ENCODE data around the gene CCDC134.

The CCDC134 gene

DNA sequence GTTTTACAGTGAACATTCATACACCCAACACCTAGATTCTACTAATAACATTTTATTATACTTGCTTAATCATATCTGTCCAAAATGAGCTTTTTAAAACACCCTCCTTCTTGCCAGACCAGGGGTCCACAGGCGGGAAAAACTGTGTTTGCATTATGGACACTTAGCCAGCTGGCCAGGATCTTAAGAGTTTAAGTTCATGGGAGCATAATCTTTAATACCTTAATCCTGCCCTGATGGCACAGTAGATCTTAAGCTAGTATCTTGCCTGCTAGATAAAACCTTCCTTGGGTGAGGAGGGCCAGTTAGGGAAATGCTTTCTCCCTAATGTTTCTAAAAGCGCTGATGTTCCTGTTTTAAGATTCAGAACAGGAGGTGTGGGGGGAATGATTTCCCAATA lies 13.1 kb upstream of the CCDC134 start:
- DNase-seq, result no peak

DNA sequence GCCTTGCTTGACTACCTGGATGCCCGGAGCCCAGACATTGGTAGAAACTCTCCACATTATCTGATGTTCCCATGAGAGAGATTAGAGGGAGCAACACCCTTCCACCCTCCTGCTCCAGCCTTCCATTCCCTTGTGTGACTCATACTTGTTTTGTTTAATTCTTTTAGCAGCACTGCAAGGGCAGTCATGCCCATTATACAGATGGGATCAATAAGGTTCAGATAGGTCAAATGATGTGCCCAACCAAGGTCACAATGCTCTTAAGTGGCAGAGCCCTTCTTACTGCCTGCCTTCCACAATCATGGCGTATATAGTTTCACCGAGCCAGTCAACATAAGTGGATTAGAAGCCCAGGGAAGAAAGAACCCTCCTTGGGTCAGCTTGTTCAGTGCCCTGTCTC lies 6.6 kb upstream of the CCDC134 start:
- DNase-seq, result no peak

DNA sequence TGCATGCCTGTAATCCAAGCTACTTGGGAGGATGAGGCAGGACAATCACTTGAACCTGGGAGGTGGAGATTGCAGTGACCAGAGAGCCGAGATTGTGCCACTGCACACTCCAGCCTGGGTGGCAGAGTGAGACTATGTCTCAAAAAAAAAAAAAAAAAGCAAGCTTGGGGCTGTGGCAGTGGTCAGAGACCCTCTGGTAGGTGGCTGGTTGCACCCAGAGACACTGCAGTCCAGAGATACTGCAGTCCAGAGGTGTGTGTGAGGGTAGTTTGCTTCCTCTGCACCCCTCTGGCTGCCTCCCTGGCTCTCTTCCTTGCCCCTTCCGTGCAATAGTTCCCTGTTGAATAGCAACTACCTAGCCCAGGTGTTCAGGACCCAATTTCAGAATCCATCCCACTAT lies 1.7 kb upstream of the CCDC134 start:
- DNase-seq, result no peak

DNA sequence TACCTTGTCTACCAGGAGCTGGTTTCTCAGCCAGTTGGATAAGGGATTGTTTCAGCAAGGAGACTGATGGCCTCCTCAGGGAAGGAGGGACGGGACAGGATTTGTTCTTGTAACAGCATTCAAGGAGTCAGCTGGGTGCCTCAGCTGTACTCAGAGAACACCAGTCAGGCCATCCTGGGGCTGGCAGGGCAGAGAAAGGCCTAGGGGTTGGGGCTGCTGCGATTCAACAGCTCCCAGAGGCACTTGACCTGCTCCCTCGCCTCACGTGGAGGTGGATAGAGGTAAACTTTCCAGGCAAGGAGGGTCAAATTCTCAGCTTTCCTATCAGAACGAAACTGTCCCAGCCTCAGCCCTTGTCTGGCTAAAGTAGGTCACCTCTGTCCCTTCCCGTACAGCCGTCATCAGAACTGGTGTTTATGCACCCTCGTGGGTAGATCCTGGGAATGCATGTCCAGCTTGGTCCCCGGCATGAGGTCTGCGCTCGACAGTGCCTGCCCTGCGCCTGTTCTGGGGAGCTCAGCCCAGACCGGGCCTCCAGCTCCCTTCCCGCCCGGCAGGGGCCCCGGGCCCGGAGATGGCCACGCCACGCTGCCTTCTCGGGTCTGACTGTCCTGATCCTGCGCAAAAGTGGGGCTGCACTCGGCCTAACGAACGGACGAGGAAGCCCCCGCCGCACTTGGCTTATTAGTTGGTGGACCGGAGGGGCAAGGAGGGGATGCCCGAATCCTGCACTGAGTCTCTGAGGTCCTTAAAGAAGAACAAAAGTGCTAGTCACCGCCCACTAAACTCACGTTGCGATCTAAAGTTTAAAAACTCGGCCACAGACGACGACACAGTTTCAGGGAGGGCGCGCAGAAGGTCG lies 762 bp upstream of the CCDC134 start:
- DNase-seq, result no peak

DNA sequence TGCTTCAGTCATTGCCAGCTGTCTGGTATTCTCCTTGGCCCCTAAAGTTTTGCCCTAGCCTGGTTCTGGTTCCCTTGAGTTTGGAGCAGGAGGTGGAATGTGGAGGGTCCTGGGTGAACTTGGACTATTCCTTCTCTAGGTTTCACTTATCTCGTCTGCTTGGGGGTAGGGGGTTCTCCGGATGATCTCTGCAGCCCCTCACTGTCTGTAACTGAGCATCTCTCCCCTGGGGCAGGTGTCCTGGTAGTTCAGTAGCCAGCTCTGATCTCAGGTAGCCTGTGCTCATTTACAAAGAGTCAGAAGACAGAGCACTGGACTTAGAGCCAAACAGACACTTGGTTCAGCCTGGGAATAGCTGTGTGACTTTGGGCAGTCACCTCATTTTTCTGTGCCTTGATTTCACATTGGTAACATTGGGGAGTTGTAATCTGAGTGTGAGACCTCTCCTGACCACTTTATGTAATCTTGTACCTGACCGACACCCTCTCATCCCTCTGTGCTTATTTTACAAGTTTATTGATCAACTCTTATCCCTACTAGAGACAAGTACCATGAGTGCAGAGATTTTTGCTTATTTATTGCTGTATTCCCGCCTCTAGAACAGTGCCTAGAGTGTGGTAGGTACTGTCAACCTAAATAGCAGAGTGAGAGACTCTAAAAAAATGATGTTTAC lies 804 bp downstream of the CCDC134 start:
- DNase-seq, result no peak

DNA sequence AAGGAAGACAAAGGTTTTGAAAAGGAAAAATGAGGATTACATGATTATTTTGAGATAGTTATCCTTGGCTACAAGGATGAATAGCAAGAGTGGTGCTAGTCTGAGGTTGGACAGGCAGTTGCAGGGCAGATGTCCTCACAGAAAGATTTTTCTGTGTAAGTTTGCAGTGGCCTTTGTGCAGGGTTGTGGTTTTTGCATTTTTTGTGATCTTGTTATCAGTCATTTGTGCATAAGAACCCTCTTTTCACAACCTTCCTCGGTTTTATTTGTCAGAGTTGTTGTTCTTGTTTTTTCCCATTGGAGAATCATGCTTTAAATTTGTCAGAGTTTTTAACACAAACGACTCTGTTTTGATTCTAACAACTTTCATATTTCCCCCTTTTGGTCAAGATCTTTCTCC lies 1.4 kb downstream of the CCDC134 start:
- no peak for DNase-seq

DNA sequence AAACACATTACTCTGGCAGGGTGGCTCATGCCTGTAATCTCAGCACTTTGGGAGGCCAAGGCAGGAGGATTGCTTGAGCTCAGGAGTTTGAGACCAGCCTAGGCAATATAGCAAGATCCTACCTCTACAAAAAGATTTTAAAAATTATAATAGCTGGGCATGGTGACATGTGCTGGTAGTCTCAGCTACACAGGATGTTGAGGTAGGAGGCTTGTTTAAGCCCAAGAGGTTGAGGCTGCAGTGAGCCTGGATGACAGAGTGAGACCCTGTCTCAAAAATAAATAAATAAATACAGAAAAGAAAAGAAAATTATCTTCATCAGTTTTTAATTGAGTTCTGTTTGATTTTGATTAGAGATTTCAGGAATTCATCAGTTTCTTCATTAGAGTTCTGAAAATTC lies 5.2 kb downstream of the CCDC134 start:
- no peak for DNase-seq

DNA sequence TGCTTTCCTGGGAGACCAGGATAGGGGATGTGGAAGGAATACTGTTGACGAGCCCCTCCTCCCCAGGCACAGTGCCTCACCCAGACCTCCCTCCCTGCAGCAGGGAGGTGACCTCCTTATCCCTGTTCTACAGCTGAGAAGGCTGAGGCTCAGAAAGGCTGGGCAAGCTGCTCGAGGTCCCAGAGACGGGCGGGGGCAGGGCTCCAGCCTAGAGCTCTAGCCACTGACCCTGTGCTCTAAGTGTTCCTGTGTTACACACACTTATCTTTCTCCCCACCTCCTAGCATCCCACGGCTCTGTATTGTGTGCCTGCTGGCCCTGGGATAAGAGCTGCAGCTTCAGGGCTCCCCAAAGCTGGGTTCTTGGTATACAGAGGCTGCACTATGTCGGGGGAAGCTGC lies 7.9 kb downstream of the CCDC134 start:
- DNase-seq, result no peak

DNA sequence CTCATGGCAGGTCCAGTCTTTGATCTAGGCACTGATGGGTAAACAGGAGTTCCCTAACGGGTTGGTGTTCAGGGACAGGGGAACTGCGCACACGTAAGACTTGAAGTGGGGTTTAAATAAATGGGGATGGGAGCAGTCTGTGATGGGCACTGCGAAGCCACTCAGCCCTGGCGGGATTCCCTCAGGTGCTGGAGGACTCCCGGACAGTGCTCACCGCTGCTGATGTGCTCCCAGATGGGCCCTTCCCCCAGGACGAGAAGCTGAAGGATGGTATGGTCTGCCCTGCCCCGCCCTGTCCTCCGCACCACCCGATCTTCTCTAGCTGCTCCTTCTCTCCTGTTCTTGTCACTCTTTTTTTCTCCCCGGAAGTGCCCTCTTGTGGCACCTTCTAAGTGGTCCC lies 9.5 kb downstream of the CCDC134 start:
- no peak for DNase-seq

DNA sequence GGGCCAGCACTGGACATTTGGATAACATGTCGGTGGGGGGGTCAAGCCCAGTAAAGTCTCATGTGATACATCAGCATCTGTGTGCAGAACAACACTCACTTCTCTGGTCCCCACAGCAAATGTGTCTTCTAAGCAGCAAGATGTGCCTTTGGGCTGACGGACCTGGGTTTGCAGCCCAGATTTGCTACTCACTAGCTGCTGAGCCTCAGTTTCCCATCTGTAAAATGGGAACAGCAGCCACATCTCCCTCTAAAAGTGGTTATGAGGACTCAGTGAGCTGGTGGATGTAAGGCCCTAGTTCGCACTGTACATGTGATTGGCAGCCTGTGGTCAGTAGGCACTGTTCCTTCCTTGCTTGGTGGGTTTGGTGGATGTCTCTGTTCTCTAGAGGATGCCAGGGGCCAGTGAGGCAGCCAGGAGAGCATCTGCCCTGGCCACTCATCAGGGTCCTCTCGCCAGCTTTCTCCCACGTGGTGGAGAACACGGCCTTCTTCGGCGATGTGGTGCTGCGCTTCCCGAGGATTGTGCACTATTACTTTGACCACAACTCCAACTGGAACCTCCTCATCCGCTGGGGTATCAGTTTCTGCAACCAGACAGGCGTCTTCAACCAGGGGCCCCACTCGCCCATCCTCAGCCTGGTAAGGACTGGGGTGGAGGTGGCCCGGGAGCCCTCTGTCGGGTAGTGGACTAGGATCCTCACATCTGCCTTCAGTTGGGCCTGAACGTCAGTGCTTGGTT lies 12.5 kb downstream of the CCDC134 start:
- no peak for DNase-seq

DNA sequence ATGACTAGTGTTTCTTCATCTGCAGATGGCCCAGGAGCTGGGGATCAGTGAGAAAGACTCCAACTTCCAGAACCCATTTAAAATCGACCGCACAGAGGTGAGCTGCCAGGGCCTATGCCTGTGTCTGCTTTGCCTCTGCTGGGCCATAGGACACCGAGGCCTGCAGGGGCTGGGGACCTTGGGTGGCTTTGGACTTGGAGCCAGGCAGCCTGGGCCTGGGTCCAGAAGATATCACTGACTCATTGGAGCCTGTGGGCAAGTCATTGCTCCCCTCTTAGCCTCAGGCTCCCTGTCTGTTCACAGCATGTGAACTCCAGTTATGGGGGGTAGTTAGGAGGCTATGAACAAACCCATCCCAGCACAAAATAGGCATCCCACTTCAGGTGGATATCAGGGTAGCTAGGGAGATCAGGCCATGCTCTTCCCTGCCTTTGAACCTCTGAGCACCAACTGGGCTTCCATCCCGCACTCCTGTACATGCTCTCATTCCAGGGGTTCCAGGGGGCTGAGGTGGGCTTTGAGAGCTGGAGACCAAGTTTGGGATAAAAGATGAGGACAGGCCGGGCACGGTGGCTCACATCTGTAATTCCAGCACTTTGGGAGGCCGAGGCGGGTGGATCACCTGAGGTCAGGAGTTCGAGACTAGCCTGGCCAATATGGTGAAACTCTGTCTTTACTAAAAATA lies 13.4 kb downstream of the CCDC134 start:
- DNase-seq, result no peak

DNA sequence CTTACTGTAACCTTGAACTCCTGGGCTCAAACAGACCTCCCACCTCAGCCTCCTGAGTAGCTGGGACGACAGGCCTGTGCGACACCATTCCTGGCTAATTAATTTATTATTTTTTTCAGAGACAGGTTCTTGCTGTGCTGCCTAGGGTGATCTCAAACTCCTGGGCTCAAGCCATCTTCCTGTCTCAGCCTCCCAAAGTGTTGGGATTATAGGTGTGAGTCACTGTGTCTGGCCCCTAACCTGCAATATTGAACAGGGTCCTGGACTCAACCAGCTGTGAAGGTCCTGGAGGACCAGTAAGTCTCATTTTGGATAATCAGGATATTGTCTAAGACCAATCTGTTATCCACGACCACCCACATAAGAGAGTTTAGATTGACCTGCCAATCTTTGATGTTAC lies 15.2 kb downstream of the CCDC134 start:
- no peak for DNase-seq

DNA sequence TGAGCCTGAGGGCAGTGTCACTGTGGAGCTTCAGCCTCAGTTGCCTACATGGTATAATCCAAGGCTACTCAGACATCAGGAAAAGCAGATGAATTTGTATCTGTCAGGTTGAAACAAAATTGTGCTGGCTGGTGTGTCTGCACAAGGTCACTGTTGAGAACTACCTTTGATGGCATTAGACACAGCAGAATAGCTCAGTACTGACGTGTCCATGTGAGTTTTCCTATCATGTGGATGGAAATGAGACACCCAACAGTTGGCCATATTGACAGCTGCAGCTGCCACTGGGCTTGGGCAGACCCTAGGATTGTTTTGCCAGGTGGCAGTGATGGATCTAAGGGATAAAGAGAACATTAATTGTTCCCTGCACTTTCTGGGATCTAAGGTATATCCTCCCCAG lies 15.8 kb downstream of the CCDC134 start:
- no peak for DNase-seq

DNA sequence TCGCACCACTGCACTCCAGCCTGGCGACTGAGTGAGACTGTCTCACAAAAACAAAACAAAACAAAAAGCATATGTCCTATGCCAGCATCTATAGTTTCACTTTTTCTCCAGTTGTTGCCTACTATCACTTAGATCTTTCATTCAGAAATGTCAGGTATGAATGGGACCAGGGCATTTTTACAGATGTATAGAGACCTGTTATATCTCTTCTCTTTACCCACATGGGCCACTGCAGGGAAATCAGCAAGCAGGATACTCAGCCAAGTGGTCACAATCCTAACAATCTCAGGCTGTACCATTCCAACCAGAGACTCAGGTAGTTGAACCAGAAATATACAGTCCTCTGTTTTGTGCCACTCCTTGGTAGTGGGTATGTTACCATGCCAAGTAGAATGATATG lies 16.4 kb downstream of the CCDC134 start:
- no peak for DNase-seq

DNA sequence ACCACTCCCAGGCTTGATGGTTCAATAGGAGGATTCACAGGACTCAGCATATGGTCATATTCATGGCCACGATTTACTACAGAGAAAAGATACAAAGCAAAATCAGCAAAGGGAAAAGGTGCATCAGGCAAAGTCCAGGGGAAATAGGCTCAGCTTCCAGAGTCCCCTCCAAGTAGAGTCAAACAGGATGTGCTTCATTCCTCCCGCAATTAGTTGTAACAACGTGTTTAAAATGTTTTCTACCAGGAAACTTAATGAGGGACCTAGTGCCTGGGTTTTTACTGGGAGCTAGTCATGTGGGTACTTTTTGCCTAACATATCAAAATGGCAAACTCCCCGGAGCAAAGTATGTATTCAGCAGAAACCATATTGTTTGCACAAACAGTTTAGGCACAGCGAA lies 17.5 kb downstream of the CCDC134 start:
- DNase-seq, result no peak

DNA sequence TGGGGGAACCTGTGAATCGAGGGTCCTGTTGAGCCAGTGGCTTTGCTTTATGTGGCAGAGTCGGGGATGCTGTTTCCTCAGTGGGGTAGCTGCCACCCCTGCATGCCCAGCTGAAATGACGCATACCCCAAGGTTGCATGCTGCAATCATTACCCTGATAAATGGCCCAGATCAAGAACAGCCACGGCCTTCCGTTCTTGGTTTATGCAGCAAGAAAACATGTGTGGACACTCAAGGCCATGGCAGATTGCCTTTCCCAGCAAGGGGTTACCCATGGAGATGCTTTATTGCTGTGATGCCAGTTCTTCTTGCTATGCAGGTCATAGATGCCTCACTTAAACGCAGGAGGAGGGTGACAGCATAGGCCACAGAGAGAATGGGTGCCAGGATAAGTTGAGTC lies 18.1 kb downstream of the CCDC134 start:
- DNase-seq, result no peak

DNA sequence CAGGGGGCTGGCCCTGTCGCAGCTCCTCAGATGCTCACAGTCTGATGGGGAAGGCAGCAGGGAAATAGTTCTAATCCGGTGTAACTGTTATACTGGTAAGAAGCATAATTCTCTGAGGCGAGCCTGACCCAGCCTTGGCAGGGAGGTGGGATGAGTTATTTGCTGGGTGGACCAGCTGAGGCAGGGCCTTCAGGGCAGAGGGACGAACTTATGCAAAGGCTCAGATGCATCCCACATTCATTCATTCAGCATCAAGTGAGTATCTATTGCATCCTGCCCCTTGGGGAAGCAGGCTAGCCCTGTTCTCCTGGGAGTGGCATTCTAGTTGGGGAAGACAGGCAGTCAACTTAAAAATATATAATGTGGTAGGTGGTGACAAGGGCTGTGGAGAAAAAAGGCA lies 18.8 kb downstream of the CCDC134 start:
- DNase-seq, result no peak

DNA sequence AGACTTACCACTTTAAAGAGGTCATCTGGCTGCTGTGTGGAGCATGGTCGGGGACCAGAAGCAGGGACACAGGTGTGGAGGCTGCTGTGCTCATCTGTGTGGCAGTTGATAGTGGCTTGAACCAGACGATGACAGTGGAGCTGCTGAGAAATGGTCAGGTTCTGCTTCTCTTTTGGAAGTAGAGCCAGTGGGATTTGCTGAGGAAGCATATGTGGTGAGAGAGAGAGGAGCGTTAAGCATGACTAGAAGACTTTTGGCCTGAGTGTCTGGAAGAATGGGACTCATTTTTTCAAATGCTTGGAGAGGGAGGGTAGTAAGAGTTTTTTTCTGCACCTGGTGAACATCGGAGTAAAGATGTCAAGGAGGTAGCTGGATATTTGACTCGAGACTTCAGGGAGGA lies 20.0 kb downstream of the CCDC134 start:
- DNase-seq, result no peak

DNA sequence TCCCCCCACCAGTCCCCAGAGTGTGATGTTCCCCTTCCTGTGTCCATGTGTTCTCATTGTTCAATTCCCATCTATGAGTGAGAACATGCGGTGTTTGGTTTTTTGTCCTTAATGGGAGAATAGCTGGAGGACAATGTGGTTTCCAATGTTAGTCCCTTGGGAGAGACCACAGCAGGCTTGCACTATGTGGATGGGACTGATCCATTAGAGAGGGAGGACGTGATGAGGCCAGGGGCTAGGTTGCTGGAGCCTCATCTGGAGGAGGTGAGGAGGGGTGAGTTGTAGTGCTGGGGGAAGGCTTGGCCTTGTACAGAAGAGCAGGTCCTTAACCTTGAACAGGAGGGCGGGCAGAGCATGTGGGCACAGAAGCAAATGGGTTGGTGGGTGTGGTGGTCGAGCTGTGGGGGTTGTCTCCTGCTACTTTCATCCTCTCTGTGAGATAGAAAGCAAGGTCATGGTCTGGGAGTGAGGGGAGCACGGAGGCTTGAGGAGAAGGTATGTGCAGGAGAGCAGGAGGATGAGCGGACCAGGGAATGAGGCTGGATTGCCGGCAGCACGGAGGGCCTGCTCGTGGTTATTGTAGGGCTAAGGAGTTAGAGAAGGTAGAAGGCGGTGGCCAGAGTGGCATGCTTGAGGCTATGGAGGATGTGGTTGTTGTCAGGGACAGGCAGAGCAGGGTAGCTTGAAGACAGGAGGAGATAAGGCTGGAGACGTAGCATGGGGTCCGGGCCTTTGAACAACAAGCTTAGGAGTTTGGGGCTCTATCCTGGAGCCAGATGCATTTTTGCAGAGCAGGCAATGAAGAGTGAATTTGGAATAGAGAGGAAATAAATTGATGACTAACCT lies 21.2 kb downstream of the CCDC134 start:
- DNase-seq, result no peak

DNA sequence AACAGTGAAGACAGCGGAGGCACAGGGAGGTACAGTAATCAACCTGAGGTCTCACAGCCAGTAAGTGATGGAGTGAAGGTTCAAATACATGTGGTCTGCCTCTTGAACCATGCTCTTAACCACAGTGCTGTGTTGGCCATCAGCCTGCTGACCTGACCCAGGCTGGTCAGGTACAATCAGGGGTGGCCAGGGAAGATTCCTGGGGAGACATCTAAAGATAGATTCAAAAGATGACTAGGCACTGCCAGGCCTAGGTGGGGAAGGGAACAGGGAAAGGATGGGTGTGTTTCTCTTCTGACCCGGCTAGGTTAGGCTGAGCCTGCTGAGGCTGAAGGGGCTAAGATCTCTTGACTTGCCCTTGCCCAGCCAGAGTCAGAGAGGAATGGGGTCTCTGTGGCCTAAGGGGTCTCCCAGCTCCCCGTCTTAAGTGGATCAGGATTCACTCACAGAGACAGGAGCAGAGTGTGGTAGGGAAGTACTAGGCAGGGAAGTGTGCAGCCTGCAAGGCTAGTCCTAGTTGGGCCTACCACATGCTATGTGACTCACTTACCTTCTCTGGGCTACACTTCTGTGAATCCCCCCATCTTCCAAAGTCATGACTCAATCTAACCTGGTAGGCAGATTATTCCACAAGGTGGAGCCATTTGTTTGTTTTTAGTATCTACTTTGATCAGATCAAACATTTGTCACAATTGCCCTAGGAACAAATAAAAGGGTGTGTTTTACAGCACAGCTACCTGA lies 22.0 kb downstream of the CCDC134 start:
- peak; percentile 63 for DNase-seq

DNA sequence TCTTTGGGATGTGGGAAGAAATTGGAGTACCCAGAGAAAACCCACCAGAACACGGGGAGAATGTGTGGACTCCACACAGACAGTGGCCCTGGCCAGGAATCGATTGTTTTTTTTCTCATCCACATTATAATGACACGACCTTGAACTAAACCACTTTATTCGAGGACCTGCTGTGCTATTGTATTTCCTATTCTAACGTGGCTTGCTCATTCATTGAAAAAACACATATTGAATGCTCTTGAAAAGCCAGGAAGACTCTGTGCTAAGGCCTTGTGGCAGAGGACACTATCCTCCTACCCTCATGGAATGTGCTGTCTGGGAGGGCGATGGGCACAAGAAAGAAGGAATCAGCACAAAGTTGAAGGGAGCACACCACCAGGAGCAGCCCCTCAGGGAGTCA lies 23.3 kb downstream of the CCDC134 start:
- DNase-seq, result no peak

DNA sequence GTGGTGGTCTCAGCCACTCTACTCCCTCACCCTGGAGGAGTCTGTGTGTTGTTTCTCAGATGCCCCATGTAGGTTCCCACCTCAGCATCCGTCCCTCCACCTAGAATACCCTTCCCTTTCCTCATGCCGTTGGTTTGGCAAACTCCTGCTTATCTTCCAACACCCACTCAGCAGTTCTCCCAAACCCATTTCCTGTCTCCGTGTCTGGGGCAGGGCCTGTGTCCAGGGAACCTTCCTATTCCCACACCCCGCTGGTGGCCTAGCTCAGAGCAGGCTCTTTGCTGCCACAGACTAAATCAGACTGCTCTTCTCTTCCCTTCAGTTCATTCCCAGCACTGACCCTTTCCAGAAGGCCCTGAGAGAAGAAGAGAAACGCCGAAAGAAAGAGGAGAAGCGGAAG lies 24.9 kb downstream of the CCDC134 start:
- DNase-seq, result no peak
